Astrocyte (in vitro differentiated cells and primary cell): Measurements from ENCODE around the gene CD101. TPM values are rescaled to one million over a fixed set of nuclear protein-coding genes. Genes with fewer than 3 reads are reported as not detected.

Experiments used
- DNase-seq: peaks from one replicate; pipeline ENCODE4 v3.0.0-alpha.2; 2010; ENCODE audit warnings: low read depth
- FAIRE-seq: peaks from 2 replicates; lab custom pipeline; 2011; peaks lifted over from hg19 to GRCh38; lab: Jason Lieb, UNC
- H2AFZ ChIP-seq: 2 replicates; pipeline ENCODE4 v1.6.0; 2012; ENCODE audit warnings: low read depth, low read length, inconsistent platforms
- H3K27ac ChIP-seq: 2 replicates; pipeline ENCODE4 v1.5.1; 2011; ENCODE audit warnings: low read depth, low read length, inconsistent platforms
- H3K27me3 ChIP-seq: 2 replicates; pipeline ENCODE4 v1.6.0; 2011; ENCODE audit warnings: low read length, inconsistent platforms; ENCODE audit not compliant: insufficient read depth
- H3K36me3 ChIP-seq: 2 replicates; pipeline ENCODE4 v1.5.1; 2011; ENCODE audit warnings: low read length, inconsistent platforms; ENCODE audit not compliant: insufficient read depth
- H3K4me1 ChIP-seq: 2 replicates; pipeline ENCODE4 v1.5.1; 2011; ENCODE audit warnings: low read length, inconsistent platforms; ENCODE audit not compliant: insufficient read depth
- H3K4me2 ChIP-seq: 2 replicates; pipeline ENCODE4 v1.6.0; 2012; ENCODE audit warnings: low read length, inconsistent platforms
- H3K4me3 ChIP-seq: 2 replicates; pipeline ENCODE4 v1.5.1; 2011; ENCODE audit warnings: low read depth, mild to moderate bottlenecking, low read length, inconsistent platforms; ENCODE audit not compliant: insufficient read depth
- H3K79me2 ChIP-seq: 2 replicates; pipeline ENCODE4 v1.6.0; 2012; ENCODE audit warnings: mild to moderate bottlenecking, low read length, inconsistent platforms; ENCODE audit not compliant: insufficient read depth
- H3K9ac ChIP-seq: 2 replicates; pipeline ENCODE4 v1.6.0; 2012; ENCODE audit warnings: mild to moderate bottlenecking, low read length, inconsistent platforms
- H3K9me3 ChIP-seq: 2 replicates; pipeline ENCODE4 v1.5.1; 2012; ENCODE audit warnings: low read depth, mild to moderate bottlenecking, low read length, inconsistent platforms; ENCODE audit not compliant: insufficient read depth
- H4K20me1 ChIP-seq: 2 replicates; pipeline ENCODE4 v1.6.0; 2012; ENCODE audit warnings: low read length, inconsistent platforms; ENCODE audit not compliant: insufficient read depth
- H3K27ac Mint-ChIP-seq: one replicate; pipeline ENCODE4 v1.8.0; 2021; ENCODE audit warnings: mild to moderate bottlenecking, mixed read lengths; ENCODE audit not compliant: unreplicated experiment
- H3K27me3 Mint-ChIP-seq: one replicate; pipeline ENCODE4 v1.8.0; 2021; ENCODE audit warnings: low read depth, mixed read lengths; ENCODE audit not compliant: unreplicated experiment
- H3K36me3 Mint-ChIP-seq: one replicate; pipeline ENCODE4 v1.8.0; 2021; ENCODE audit warnings: low read depth, mixed read lengths; ENCODE audit not compliant: unreplicated experiment
- H3K4me1 Mint-ChIP-seq: one replicate; pipeline ENCODE4 v1.8.0; 2021; ENCODE audit warnings: low read depth, mixed read lengths; ENCODE audit not compliant: unreplicated experiment
- H3K4me3 Mint-ChIP-seq: one replicate; pipeline ENCODE4 v1.8.0; 2021; ENCODE audit warnings: mild to moderate bottlenecking, moderate library complexity, mixed read lengths; ENCODE audit not compliant: unreplicated experiment
- H3K9me3 Mint-ChIP-seq: one replicate; pipeline ENCODE4 v1.8.0; 2021; ENCODE audit warnings: mild to moderate bottlenecking, mixed read lengths; ENCODE audit not compliant: unreplicated experiment
- CTCF ChIP-seq: IDR thresholded peaks from 2 replicates; pipeline ENCODE4 v1.5.1; 2011; ENCODE audit warnings: low read depth, mild to moderate bottlenecking, inconsistent platforms, low read length, moderate library complexity; ENCODE audit not compliant: insufficient read depth
- EZH2 ChIP-seq: IDR thresholded peaks from 2 replicates; pipeline ENCODE4 v1.6.1; 2012; ENCODE audit warnings: mild to moderate bottlenecking, low read length, inconsistent platforms; ENCODE audit not compliant: insufficient read depth
- total RNA-seq: library from RNA; stranded (reverse); gene quantifications from 2 replicates; pipeline ENCODE4 v1.2.1, GENCODE V29; 2021

CD101 gene
- total RNA-seq, 1 donor from 2014 or later: 1.6 TPM

DNA sequence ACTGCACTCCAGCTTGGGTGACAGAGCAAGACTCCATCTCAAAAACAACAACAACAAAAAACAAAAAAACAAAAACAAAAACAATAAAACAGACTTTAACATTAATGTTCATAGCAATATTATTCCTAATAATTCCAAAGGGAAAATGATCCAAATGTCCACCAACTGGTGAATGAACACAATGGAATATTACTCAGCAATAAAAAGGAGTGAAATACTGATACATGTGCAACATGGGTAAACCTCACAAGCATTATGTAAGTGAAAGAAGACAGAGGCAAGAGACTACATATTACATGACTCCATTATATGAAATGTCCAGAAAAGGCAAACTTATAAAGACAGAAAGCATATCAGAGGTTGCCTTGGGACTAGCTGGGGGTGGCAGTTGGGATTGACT lies 52.5 kb downstream of the CD101 start:
- TF ChIP-seq EZH2 (no peak), CTCF (no peak)
- no peak for FAIRE-seq
- Mint-ChIP-seq H3K4me1 (peaks cover under 1% of the 10 kb centered on the region), H3K27me3 (peaks cover 2% of the 10 kb centered on the region), H3K4me3 (no peak overlapping the region), H3K27ac (no peak overlapping the region), H3K36me3 (peaks cover 2% of the 10 kb centered on the region), H3K9me3 (no peaks in the 10 kb centered on the region)
- H3K9ac ChIP-seq: no peak overlapping the region
- H3K27ac ChIP-seq: no peak overlapping the region
- no peaks in the 10 kb centered on the region for H4K20me1 ChIP-seq
- H3K27me3 ChIP-seq: no peaks in the 10 kb centered on the region
- H2AFZ ChIP-seq: no peak overlapping the region
- H3K4me3 ChIP-seq: no peak overlapping the region
- H3K36me3 ChIP-seq: no peaks in the 10 kb centered on the region
- DNase-seq: no peak
- no peak overlapping the region for H3K4me2 ChIP-seq
- H3K79me2 ChIP-seq: no peaks in the 10 kb centered on the region
- H3K4me1 ChIP-seq: no peaks in the 10 kb centered on the region
- H3K9me3 ChIP-seq: no peaks in the 10 kb centered on the region

- FAIRE-seq (no peak), DNase-seq (no peak)
- Mint-ChIP-seq H3K9me3 (no peaks in the 10 kb centered on the region), H3K27ac (no peak overlapping the region), H3K4me3 (peak overlapping the region; percentile 42), H3K27me3 (no peaks in the 10 kb centered on the region), H3K4me1 (peaks cover 18% of the 10 kb centered on the region), H3K36me3 (no peaks in the 10 kb centered on the region)
- Histone ChIP-seq H3K9me3 (no peaks in the 10 kb centered on the region), H3K79me2 (peaks cover 8% of the 10 kb centered on the region), H3K27me3 (no peaks in the 10 kb centered on the region), H3K27ac (no peak overlapping the region), H4K20me1 (no peaks in the 10 kb centered on the region), H3K4me2 (peak overlapping the region; percentile 96), H3K9ac (peak overlapping the region; percentile 79), H3K4me3 (peak overlapping the region; percentile 86), H2AFZ (no peak overlapping the region), H3K36me3 (no peaks in the 10 kb centered on the region), H3K4me1 (peaks cover 20% of the 10 kb centered on the region)
- TF ChIP-seq EZH2: no peak
- TF ChIP-seq CTCF: no peak
Measured at GRCh38 chr1:117058810-117059209, 57.2 kb downstream of the CD101 start.

GRCh38 chr1:117059334-117059677 lies 57.7 kb downstream of the CD101 start:
- TF ChIP-seq EZH2: no peak
- TF ChIP-seq CTCF: no peak
- no peak overlapping the region for H3K27ac Mint-ChIP-seq
- Histone ChIP-seq H3K27me3 (no peaks in the 10 kb centered on the region), H4K20me1 (no peaks in the 10 kb centered on the region), H3K4me1 (peaks cover 20% of the 10 kb centered on the region), H3K9me3 (no peaks in the 10 kb centered on the region), H3K4me3 (peak overlapping the region; percentile 86), H2AFZ (peak overlapping the region; percentile 86), H3K4me2 (peak overlapping the region; percentile 96), H3K27ac (peak overlapping the region; percentile 67), H3K36me3 (no peaks in the 10 kb centered on the region), H3K79me2 (peaks cover 8% of the 10 kb centered on the region), H3K9ac (peak overlapping the region; percentile 79)
- no peaks in the 10 kb centered on the region for H3K27me3 Mint-ChIP-seq
- DNase-seq (no peak), FAIRE-seq (no peak)
- H3K4me3 Mint-ChIP-seq: no peak overlapping the region
- no peaks in the 10 kb centered on the region for H3K36me3 Mint-ChIP-seq
- H3K9me3 Mint-ChIP-seq: no peaks in the 10 kb centered on the region
- H3K4me1 Mint-ChIP-seq: peaks cover 18% of the 10 kb centered on the region
